Fibroblast of mammary gland (primary cell): ENCODE data around the gene IL22RA2.
"Not testable (repeated sequence)": the region's sequence is repeated elsewhere in the genome, so short reads cannot be mapped to it uniquely, and the experiment has no call there.

Source experiments
- DNase-seq: peaks from one replicate; pipeline ENCODE4 v3.0.0-alpha.2; 2010; ENCODE audit warnings: low read depth
- H3K4me3 ChIP-seq: 2 replicates; pipeline ENCODE4 v1.5.1; 2011; ENCODE audit warnings: low read depth, mild to moderate bottlenecking, low read length, moderate library complexity; ENCODE audit not compliant: control insufficient read depth
- TF ChIP-seq, protein P1 (sequence below): conservative IDR thresholded peaks from 2 replicates; pipeline ENCODE4 v1.5.1; 2011; ENCODE audit warnings: low read depth, low read length, inconsistent platforms; ENCODE audit not compliant: control insufficient read depth, insufficient read depth

IL22RA2 gene

DNA sequence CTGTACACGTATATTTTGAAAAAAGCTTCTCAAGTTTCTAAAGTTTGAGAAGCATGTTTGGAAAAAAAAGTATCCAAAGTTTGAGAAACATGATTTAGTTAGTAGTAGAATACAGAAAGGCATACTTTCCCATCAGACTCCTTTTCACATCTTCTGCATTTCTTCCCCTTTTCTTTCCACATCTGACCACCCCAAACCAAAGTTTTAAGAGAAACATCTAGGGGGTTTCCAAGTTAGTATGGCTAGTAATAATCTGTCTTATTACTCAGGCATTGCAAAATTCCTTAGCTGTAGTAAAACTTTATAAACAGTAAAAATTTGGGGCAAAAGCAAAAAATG, 65.7 kb downstream of the IL22RA2 start:
- TF ChIP-seq, protein P1, sequence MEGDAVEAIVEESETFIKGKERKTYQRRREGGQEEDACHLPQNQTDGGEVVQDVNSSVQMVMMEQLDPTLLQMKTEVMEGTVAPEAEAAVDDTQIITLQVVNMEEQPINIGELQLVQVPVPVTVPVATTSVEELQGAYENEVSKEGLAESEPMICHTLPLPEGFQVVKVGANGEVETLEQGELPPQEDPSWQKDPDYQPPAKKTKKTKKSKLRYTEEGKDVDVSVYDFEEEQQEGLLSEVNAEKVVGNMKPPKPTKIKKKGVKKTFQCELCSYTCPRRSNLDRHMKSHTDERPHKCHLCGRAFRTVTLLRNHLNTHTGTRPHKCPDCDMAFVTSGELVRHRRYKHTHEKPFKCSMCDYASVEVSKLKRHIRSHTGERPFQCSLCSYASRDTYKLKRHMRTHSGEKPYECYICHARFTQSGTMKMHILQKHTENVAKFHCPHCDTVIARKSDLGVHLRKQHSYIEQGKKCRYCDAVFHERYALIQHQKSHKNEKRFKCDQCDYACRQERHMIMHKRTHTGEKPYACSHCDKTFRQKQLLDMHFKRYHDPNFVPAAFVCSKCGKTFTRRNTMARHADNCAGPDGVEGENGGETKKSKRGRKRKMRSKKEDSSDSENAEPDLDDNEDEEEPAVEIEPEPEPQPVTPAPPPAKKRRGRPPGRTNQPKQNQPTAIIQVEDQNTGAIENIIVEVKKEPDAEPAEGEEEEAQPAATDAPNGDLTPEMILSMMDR, result no peak
- peak; percentile 2 for DNase-seq
- no peak overlapping the region for H3K4me3 ChIP-seq

DNA sequence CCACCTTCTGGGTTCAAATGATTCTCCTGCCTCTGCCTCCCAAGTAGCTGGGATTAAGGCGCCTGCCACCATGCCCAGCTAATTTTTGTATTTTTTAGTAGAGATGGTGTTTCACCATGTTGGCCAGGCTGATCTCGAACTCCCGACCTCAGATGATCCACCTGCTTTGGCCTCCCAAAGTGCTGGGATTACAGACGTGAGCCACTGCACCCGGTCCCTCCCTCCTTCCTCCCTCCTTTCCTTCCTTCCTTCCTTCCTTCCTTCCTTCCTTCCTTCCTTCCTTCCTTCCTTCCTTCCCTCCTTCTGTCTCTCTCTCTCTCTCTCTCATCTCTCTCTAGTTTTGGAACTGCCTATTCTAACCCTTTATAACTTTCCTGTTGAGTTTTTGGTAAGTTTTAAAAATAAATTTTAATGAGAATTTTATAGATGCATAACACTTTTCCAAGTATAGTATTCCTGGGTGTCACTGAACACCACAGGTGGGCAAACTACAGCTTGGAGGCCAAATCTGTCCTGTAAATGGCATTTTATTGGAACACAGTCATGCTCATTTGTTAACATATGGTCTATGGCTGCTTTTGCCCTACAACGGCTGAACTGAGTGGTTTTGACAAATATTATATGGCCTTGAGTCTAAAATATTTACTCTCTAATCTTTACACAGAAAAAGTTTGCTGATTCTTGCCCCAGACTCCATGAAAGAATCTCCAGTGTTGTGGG, 66.2 kb downstream of the IL22RA2 start:
- not testable (repeated sequence) for H3K4me3 ChIP-seq, DNase-seq

DNA sequence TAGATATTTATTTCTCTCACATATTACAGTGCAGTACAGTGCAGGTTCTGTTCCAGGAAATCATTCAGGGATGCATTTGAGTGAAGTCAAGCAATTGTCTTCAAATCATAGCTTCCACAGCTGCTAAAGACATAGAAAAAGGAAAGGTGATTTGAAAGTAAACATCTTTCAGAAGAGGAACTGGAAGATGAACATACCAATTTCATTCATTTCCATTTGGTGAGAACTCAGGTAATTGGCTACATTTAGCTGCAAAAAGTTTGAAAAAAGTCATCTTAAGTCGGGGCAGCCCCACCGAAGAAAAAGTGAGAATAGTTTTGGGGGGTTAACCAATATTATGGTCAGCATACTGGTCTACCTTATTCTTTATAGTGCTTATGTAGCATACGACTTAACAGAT, 67.3 kb downstream of the IL22RA2 start:
- TF ChIP-seq, protein P1, result no peak
- no peak for DNase-seq
- H3K4me3 ChIP-seq, result no peak overlapping the region

DNA sequence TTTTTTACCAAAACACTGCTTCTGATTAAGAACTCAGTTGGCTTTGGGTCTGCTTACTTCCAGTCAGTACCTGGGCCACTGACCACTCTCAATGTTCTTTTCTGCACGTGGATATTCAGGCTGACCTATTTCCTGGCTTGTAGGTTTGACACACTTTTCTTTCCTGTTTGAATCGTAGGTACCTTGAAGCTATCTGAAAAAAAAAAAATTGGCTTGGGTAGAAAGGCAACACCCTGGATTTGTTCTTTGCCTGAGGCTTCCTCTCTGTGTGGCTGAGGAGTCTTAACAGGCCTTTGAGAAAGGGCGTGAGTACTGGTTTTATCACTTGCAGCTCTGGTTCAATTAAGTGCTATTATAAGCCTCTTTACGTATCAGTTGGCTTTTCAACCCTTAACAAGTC, 68.1 kb downstream of the IL22RA2 start:
- DNase-seq, result no peak
- H3K4me3 ChIP-seq, result no peak overlapping the region
- TF ChIP-seq, protein P1, result no peak

DNA sequence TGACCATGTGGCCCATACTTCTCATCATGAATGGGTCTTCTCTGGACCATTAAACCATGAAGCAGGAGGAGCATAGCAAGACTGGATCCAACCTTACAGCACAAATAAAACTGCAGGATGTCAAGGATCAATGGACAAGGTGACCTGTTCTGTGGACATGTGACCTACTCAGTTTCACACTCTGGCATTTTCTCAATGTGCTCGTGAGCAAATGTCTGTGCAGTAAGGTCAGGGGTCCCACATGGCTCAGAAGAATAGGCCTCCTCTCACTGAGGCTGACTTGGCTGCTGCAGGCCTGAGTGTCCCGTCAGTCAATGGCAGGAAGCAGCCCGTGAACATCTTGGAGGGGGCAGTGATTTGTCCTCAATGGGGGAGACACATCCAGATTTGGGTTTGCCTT, 68.5 kb downstream of the IL22RA2 start:
- TF ChIP-seq, protein P1, result no peak
- no peak for DNase-seq

DNA sequence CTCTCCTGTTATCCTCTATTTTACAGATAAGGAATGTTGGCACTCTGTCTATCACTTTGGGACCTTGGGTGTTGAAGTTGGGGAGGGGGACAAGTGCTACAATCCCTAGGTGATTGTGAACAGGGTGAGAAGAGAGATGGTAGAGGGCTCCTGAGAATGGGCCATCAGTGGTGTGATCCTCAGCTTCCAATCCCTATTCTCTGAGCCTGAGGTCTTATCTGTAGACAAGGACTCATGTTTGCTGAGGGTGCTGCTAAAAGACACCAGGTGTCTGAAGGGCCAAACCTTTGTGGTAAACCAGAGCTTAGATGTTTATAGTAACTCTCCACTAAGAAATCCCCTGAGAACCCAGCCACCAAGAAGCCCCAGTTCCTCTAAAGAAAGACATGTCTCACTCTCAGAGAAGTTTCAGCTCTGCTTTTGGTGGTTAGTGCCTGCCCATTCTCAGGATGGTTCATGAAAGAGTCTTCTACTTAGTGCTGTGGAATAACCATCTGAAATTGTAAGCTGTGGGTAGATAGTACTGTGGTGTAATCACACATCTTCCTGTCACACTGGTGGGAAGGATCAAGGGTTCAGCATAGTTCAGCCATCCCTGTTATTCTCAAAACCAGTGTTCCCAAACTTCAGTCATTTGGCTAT, 70.5 kb downstream of the IL22RA2 start:
- TF ChIP-seq, protein P1, result no peak
- DNase-seq, result no peak
- H3K4me3 ChIP-seq, result no peak overlapping the region

More for the DNA sequence above, 68.5 kb downstream of the IL22RA2 start:
- no peak overlapping the region for H3K4me3 ChIP-seq

DNA sequence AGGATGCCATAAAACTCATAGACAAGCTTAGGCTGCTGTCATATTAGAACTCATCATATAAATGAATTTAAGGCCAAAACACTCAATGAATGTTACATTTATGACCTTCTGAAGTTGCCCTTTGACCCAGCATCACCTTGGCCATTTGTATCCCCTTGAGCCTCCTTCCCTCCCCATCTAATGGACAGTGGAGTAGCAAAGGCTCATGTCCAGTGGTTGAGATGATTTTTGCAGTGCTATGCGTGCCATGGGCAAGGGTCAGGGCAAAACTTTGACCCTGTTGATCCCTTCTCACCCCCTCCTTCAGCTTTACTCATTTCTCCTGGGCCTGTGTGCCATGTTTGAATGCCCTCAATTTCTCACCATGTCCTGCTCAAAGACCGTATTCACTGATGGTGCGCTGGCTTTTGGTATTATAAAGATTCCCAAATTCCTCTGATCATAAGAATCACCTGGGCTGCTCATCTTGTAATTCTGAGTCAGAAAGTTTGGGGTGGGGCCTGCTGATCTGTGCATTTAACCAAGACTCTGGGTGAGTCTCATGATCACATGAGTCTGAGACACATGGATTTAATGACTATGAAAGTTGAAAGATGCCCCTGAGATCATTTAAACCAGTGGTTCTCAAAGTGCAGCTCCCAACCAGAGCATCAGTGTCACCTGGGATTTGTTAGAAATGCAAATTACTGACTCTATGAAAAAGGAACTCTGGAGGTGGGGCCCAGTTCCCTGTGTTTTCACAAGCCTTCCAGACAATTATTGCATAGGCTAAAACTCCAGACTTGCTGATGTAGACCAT, 71.2 kb downstream of the IL22RA2 start:
- H3K4me3 ChIP-seq, result no peak overlapping the region
- DNase-seq, result peak; percentile 51
- TF ChIP-seq, protein P1, result no peak
